Activated CD8-positive, alpha-beta memory T cell treated with anti-CD3 and anti-CD28 coated beads for 36 hours (primary cell): ENCODE results near the gene NR1H3. TPM values are rescaled to one million over a fixed set of nuclear protein-coding genes. Genes with fewer than 3 reads are reported as not detected.

Experiments
- CTCF ChIA-PET: fragments of 350-600 bp; sonication (Branson Sonifier 250); formaldehyde crosslinking; loops from one replicate; lab custom pipeline; 2021; ENCODE audit warnings: antibody characterized with exemption; lab: Charles Lee
- POLR2A ChIA-PET: fragments of 350-600 bp; sonication (Branson Sonifier 250); formaldehyde crosslinking; loops from one replicate; lab custom pipeline; 2021; ENCODE audit warnings: antibody characterized with exemption; lab: Charles Lee
- total RNA-seq, 2 experiments: library from RNA; stranded (reverse); gene quantifications; one replicate each; pipeline ENCODE4 v1.2.3, GENCODE V29; 2021

The NR1H3 gene
- total RNA-seq: 10 to 100 TPM; 10.1 to 11.2 TPM

GRCh38 chr11:47257517-47258316 lies at the start of gene NR1H3:
TSS of gene NR1H3 (plus strand) at chr11:47257996. CDS start at chr11:47259217, 1,221 bp downstream.
- CTCF ChIA-PET: interaction anchor here (1.6 to 3.1 kb wide), 3 partner anchors 9 to 80 kb away, joined by 5 to 16 read pairs (median 8); partner anchors contain the start of genes ACP2 and ARFGAP2
- POLR2A ChIA-PET: interaction anchor here (2.7 kb wide), 1 partner anchor 9 kb away, joined by 9 read pairs; the partner anchor contains the start of gene ACP2

- POLR2A ChIA-PET: interaction anchor here (0.7 kb wide), 1 partner anchor 25 kb away, joined by 3 read pairs; no protein-coding TSS in a partner anchor
- CTCF ChIA-PET: interaction anchor here (0.6 to 1.2 kb wide), 3 partner anchors 30 to 155 kb away, joined by 3 read pairs; no protein-coding TSS in a partner anchor
Measured at GRCh38 chr11:47208008-47208552, 49.7 kb upstream of the NR1H3 start.

- ChIA-PET POLR2A (no interaction called here), CTCF (interaction anchor here (0.6 to 1.2 kb wide), 3 partner anchors 31 to 154 kb away, joined by 3 read pairs; no protein-coding TSS in a partner anchor)
Measured at GRCh38 chr11:47208628-47209027, 49.2 kb upstream of the NR1H3 start.

GRCh38 chr11:47212938-47213337 lies 44.9 kb upstream of the NR1H3 start:
- POLR2A ChIA-PET: interaction anchor here (0.6 kb wide), 1 partner anchor 12 kb away, joined by 3 read pairs; no protein-coding TSS in a partner anchor
- CTCF ChIA-PET: no interaction called here

GRCh38 chr11:47213950-47214565 lies 43.7 kb upstream of the NR1H3 start:
- CTCF ChIA-PET: interaction anchor here (1.3 to 3.4 kb wide), 5 partner anchors 34 to 61 kb away, joined by 3 to 16 read pairs (median 4); partner anchors contain the start of genes ACP2 and ARFGAP2
- POLR2A ChIA-PET: interaction anchor here (0.6 to 2.8 kb wide), 13 partner anchors 10 to 648 kb away, joined by 3 to 19 read pairs (median 5); partner anchors contain the start of genes ACP2 and PACSIN3

- ChIA-PET CTCF (interaction anchor here (0.6 to 3.4 kb wide), 6 partner anchors 33 to 345 kb away, joined by 3 to 16 read pairs (median 4); partner anchors contain the start of genes ACP2 and ARFGAP2), POLR2A (interaction anchor here (0.6 to 2.8 kb wide), 13 partner anchors 8 to 371 kb away, joined by 3 to 19 read pairs (median 5); partner anchors contain the start of genes ACP2, ARFGAP2 and PSMC3)
Measured at GRCh38 chr11:47215366-47215910, 42.4 kb upstream of the NR1H3 start.

- ChIA-PET CTCF (interaction anchor here (1.1 to 3.4 kb wide), 2 partner anchors 37 to 39 kb away, joined by 5 to 16 read pairs; partner anchors contain the start of gene ARFGAP2), POLR2A (interaction anchor here (0.7 to 2.8 kb wide), 3 partner anchors 20 to 55 kb away, joined by 3 to 19 read pairs (median 3); no protein-coding TSS in a partner anchor)
Measured at GRCh38 chr11:47216121-47216798, 41.5 kb upstream of the NR1H3 start.

GRCh38 chr11:47220401-47220821 lies 37.4 kb upstream of the NR1H3 start:
- CTCF ChIA-PET: interaction anchor here (0.5 to 2.4 kb wide), 4 partner anchors 15 to 287 kb away, joined by 3 to 8 read pairs (median 4); no protein-coding TSS in a partner anchor

GRCh38 chr11:47222696-47223095 lies 35.1 kb upstream of the NR1H3 start:
- POLR2A ChIA-PET: interaction anchor here (0.6 kb wide), 1 partner anchor 149 kb away, joined by 6 read pairs; no protein-coding TSS in a partner anchor
- CTCF ChIA-PET: interaction anchor here (0.5 kb wide), 1 partner anchor 631 kb away, joined by 3 read pairs; no protein-coding TSS in a partner anchor

More at GRCh38 chr11:47220401-47220821, 37.4 kb upstream of the NR1H3 start:
- POLR2A ChIA-PET: interaction anchor here (0.5 to 1.1 kb wide), 3 partner anchors 10 to 180 kb away, joined by 3 to 6 read pairs (median 3); no protein-coding TSS in a partner anchor

DNA sequence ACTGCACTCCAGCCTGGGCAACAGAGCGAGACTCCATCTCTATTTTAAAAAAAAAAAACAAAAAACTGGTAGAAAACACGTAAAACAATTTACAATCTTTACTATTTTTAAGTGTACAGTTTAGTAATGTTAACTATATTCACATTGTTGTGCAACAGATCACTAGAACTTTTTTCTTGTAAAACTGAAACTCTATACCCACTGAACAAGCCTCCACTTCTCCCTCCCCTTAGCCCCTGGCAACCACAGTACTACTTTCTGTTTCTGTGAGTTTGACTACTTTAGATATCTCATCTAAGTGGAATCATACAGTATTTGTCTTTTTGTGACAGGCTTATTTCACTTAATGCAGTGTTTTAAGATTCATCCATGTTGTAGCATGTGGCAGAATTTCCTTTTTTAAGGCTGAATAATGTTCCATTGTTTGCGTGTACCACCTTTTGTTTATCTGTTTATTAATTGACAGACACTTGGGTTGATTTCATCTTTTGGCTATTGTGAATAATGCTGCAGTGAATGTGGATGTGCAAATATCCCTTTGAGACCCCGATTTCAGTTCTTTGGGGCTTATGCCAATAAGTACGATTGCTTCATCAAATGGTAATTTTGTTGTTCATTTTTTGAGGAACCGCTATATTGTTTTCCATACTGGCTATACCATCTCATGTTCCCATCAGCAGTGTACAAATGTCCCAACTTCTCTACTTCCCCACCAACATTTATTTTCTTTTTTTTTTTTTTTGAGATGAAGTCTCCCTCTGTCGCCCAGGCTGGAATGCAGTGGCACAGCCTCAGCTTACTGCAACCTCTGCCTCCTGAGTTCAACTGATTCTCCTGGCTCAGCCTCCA lies 32.0 kb upstream of the NR1H3 start:
- ChIA-PET CTCF (interaction anchor here (0.5 to 1.2 kb wide), 3 partner anchors 44 to 591 kb away, joined by 3 to 4 read pairs (median 4); no protein-coding TSS in a partner anchor), POLR2A (interaction anchor here (0.7 kb wide), 1 partner anchor 11 kb away, joined by 3 read pairs; no protein-coding TSS in a partner anchor)

GRCh38 chr11:47229161-47229560 lies 28.6 kb upstream of the NR1H3 start:
- ChIA-PET CTCF (no interaction called here), POLR2A (interaction anchor here (0.7 kb wide), 1 partner anchor 49 kb away, joined by 3 read pairs; no protein-coding TSS in a partner anchor)

DNA sequence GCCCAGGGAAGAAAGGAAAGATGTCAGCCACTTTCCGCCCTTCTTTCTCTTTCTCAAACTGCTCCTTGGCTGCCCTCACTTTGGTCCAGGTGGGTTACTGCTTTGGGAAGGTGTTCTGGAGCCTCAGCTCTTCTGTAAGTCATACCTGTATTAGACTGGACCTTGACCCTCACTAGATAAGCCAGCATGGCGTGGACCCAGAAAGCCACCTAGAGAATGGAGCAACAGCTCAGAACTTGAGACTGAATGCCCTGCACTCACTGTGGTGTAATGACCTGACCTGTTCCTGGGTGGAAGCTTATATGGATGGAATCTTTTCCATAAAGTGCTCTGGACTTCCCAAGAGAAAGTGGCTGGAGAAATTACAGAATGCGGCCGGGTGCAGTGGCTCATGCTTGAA lies 24.7 kb upstream of the NR1H3 start:
- ChIA-PET POLR2A (interaction anchor here (0.5 to 0.9 kb wide), 3 partner anchors 9 to 25 kb away, joined by 3 to 4 read pairs (median 3); no protein-coding TSS in a partner anchor), CTCF (interaction anchor here (0.8 to 1.6 kb wide), 3 partner anchors 9 to 40 kb away, joined by 3 to 4 read pairs (median 3); no protein-coding TSS in a partner anchor)

DNA sequence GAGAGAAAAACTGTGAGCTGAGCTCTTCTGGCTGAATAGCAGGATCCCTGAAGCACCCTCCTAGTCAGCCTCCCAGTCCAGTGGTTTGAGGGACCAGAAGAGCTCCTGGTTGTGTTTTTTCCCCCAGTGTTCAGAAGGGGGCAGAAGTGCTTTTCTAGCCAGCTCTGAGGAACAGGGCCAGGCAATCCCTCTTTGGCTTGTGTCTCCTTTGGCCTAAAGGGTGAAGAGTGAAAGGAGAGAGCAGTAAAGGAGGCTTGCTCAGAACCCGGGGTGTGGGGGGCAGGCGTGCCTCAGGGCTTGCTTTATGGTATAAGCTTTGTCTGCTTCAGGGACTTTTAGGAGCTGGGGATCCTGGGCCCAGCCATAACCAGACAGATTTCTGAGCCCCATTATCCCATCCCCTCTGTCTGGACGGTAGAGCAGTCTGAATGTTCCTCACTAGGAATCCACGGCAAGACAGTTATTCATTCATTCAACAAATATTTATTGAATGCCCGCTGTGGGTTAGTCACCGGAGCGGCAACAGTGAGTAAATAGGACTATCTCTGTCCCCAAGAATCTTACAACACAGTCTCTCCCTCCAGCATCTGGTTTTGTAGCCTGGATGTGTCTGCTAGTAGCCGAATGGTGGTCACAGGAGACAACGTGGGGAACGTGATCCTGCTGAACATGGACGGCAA lies 23.7 kb upstream of the NR1H3 start:
- POLR2A ChIA-PET: interaction anchor here (0.8 to 1.0 kb wide), 2 partner anchors 21 to 317 kb away, joined by 3 to 4 read pairs; no protein-coding TSS in a partner anchor
- CTCF ChIA-PET: interaction anchor here (0.9 to 1.6 kb wide), 4 partner anchors 8 to 25 kb away, joined by 3 to 5 read pairs (median 4); no protein-coding TSS in a partner anchor

GRCh38 chr11:47234669-47235100 lies 23.1 kb upstream of the NR1H3 start:
- POLR2A ChIA-PET: interaction anchor here (1.2 kb wide), 1 partner anchor 21 kb away, joined by 3 read pairs; no protein-coding TSS in a partner anchor
- CTCF ChIA-PET: interaction anchor here (0.9 to 1.6 kb wide), 3 partner anchors 11 to 24 kb away, joined by 3 to 5 read pairs (median 4); no protein-coding TSS in a partner anchor

GRCh38 chr11:47235163-47235562 lies 22.6 kb upstream of the NR1H3 start:
- CTCF ChIA-PET: interaction anchor here (0.6 to 1.6 kb wide), 4 partner anchors 11 to 45 kb away, joined by 3 to 5 read pairs (median 4); no protein-coding TSS in a partner anchor
- POLR2A ChIA-PET: interaction anchor here (1.2 kb wide), 2 partner anchors 13 to 21 kb away, joined by 3 read pairs; partner anchors contain the start of gene ACP2
